Measurements from ENCODE around the gene AFF3. TPM values are rescaled to one million over a fixed set of nuclear protein-coding genes. Genes with fewer than 3 reads are reported as not detected.
A peak's percentile ranks its signal among the peaks of the same experiment; 100 is the strongest.

The AFF3 gene
- total and polyA plus RNA-seq, 10 donors, result 6.0 to 92.2 (median 64.0) TPM

DNA sequence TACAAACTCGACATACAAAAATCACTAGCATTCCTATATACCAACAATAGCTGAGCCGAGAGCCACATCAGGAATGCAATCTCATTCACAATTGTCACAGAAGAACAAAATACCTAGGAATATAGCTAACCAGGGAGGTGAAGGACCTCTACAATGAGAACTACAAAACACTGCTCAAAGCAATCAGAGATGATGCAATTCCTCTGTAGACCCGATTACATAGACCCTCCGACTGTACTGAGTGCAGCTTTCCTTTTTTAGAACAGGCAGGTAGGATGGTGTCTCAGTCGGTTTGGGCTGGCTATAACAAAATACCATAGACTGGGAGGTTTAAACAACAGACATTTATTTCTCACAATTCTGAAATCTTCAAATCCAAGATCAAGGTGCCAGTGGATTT, 513.1 kb downstream of the AFF3 start:
- WGBS, 5 donors, result 92 to 95% (median 93%) methylated on average over 5 of the region's 5 CpGs
- intact Hi-C loops (cut with DNase I; ENCODE audit: low total_unique reads), result no loop called here
- H3K4me1 ChIP-seq, result no peaks in the 10 kb centered on the region
- H3K27me3 ChIP-seq (replicated peaks in 1 of 7), result no peaks in the 10 kb centered on the region
- H3K9me3 ChIP-seq, result peaks cover 0 to 15% (median 10%) of the 10 kb centered on the region in 8 donors
- no peak overlapping the region for H3K27ac ChIP-seq
- H3K36me3 ChIP-seq, result peaks cover 0 to 22% (median 0%) of the 10 kb centered on the region in 6 donors
- DNase-seq, result no peak
- TF ChIP-seq CTCF (IDR thresholded peaks at IDR 0.05 in 8 of 11, conservative IDR thresholded peaks at IDR 0.05 in 3 of 11) (no peak), POLR2AphosphoS5 (IDR thresholded peaks at IDR 0.05) (no peak), POLR2A (IDR thresholded peaks at IDR 0.05) (no peak)
- no peak overlapping the region for H3K4me3 ChIP-seq

- H3K4me3 ChIP-seq, result no peak overlapping the region
- intact Hi-C loops (cut with DNase I; ENCODE audit: low total_unique reads), result no loop called here
- H3K27me3 ChIP-seq (replicated peaks in 1 of 7), result no peaks in the 10 kb centered on the region
- peaks cover 0 to 23% (median 0%) of the 10 kb centered on the region in 6 donors for H3K36me3 ChIP-seq
- no peak overlapping the region for H3K27ac ChIP-seq
- 57 to 73% (median 69%) methylated on average over 1 of the region's 1 CpG for WGBS, 5 donors
- DNase-seq, result no peak
- TF ChIP-seq POLR2A (IDR thresholded peaks at IDR 0.05) (no peak), POLR2AphosphoS5 (IDR thresholded peaks at IDR 0.05) (no peak), CTCF (IDR thresholded peaks at IDR 0.05 in 8 of 11, conservative IDR thresholded peaks at IDR 0.05 in 3 of 11) (no peak)
- peaks cover 0 to 2% (median 0%) of the 10 kb centered on the region in 6 donors for H3K4me1 ChIP-seq
- no peaks in the 10 kb centered on the region for H3K9me3 ChIP-seq
Measured at GRCh38 chr2:99626158-99626557, 516.2 kb downstream of the AFF3 start.

DNA sequence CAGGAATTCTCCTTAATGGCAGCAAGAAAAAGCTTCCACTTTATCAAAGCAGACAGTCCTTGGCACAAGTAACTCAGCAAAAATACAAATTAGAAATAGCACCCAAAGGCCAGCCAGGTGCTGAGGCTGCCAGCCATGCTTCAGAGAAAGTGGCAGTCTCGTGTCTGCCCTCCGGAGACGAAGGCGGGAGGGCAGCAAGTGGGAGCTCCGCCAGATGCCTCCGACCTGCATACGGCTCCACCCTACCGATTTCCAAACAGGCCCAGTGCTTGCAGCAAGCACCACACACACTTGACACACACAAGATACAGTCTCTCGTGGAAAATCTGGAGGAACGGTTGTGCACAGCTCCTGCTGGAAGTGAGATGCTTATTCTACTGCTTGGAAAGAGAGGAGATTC, 517.7 kb downstream of the AFF3 start:
- H3K27ac ChIP-seq, result no peak overlapping the region
- peaks cover 0 to 9% (median 0%) of the 10 kb centered on the region in 6 donors for H3K36me3 ChIP-seq
- no peak overlapping the region for H3K4me3 ChIP-seq
- 83 to 90% (median 86%) methylated on average over 10 of the region's 10 CpGs for WGBS, 5 donors
- no peaks in the 10 kb centered on the region for H3K27me3 ChIP-seq (replicated peaks in 1 of 7)
- no peak for DNase-seq
- TF ChIP-seq POLR2AphosphoS5 (IDR thresholded peaks at IDR 0.05), result no peak
- TF ChIP-seq POLR2A (IDR thresholded peaks at IDR 0.05), result no peak
- no peak for TF ChIP-seq CTCF (IDR thresholded peaks at IDR 0.05 in 8 of 11, conservative IDR thresholded peaks at IDR 0.05 in 3 of 11)
- H3K9me3 ChIP-seq, result no peaks in the 10 kb centered on the region
- H3K4me1 ChIP-seq, result peaks cover 0 to 12% (median 0%) of the 10 kb centered on the region in 6 donors
- intact Hi-C loops (cut with DNase I; ENCODE audit: low total_unique reads), result no loop called here

DNA sequence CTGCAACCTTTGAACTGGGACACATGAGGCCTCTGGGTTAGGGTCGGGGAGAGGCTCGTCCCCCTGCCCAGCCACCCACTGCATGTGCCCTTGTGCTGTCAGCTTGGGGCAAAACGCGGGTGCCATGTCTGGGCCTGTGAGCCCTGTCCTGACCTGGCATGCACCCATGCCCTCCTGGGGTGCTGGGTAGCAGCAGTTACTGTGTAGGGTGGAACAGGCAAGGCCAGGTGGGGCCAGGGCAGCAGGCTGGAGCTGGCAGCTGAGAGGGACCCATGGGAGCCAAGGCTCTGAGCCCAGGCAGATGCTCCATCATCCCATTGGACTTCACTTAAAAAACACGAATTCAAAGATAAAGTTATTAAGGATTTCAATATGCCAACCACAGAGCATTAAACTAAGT, 518.8 kb downstream of the AFF3 start:
- Histone ChIP-seq H3K27ac (no peak overlapping the region), H3K36me3 (peaks cover 0 to 5% (median 0%) of the 10 kb centered on the region in 6 donors), H3K4me3 (no peak overlapping the region), H3K4me1 (peaks cover 0 to 12% (median 0%) of the 10 kb centered on the region in 6 donors), H3K9me3 (no peaks in the 10 kb centered on the region), H3K27me3 (replicated peaks in 1 of 7) (no peaks in the 10 kb centered on the region)
- intact Hi-C loops (cut with DNase I; ENCODE audit: low total_unique reads), result no loop called here
- DNase-seq, result no peak
- 87 to 96% (median 93%) methylated on average over 3 to 5 of the region's 5 CpGs for WGBS, 5 donors
- TF ChIP-seq CTCF (IDR thresholded peaks at IDR 0.05 in 8 of 11, conservative IDR thresholded peaks at IDR 0.05 in 3 of 11) (no peak), POLR2AphosphoS5 (IDR thresholded peaks at IDR 0.05) (peak in 1 of 3 donors; percentile 38), POLR2A (IDR thresholded peaks at IDR 0.05) (no peak)

Measured in spleen (tissue), 11 donors.